ENCODE results near the gene MVD.

GRCh38 chr16:88697831-88698615, 35.1 kb upstream of the MVD start:
- TF ChIP-seq, protein P1, sequence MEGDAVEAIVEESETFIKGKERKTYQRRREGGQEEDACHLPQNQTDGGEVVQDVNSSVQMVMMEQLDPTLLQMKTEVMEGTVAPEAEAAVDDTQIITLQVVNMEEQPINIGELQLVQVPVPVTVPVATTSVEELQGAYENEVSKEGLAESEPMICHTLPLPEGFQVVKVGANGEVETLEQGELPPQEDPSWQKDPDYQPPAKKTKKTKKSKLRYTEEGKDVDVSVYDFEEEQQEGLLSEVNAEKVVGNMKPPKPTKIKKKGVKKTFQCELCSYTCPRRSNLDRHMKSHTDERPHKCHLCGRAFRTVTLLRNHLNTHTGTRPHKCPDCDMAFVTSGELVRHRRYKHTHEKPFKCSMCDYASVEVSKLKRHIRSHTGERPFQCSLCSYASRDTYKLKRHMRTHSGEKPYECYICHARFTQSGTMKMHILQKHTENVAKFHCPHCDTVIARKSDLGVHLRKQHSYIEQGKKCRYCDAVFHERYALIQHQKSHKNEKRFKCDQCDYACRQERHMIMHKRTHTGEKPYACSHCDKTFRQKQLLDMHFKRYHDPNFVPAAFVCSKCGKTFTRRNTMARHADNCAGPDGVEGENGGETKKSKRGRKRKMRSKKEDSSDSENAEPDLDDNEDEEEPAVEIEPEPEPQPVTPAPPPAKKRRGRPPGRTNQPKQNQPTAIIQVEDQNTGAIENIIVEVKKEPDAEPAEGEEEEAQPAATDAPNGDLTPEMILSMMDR (IDR thresholded peaks at IDR 0.05): no peak
- TF ChIP-seq POLR2A (IDR thresholded peaks at IDR 0.05): no peak

Measured in tibial nerve (tissue), 3 donors.